Measurements from ENCODE around the gene SERPINB5.
"Not testable (repeated sequence)": the region's sequence is repeated elsewhere in the genome, so short reads cannot be mapped to it uniquely, and the experiment has no call there.

SERPINB5 gene

DNA sequence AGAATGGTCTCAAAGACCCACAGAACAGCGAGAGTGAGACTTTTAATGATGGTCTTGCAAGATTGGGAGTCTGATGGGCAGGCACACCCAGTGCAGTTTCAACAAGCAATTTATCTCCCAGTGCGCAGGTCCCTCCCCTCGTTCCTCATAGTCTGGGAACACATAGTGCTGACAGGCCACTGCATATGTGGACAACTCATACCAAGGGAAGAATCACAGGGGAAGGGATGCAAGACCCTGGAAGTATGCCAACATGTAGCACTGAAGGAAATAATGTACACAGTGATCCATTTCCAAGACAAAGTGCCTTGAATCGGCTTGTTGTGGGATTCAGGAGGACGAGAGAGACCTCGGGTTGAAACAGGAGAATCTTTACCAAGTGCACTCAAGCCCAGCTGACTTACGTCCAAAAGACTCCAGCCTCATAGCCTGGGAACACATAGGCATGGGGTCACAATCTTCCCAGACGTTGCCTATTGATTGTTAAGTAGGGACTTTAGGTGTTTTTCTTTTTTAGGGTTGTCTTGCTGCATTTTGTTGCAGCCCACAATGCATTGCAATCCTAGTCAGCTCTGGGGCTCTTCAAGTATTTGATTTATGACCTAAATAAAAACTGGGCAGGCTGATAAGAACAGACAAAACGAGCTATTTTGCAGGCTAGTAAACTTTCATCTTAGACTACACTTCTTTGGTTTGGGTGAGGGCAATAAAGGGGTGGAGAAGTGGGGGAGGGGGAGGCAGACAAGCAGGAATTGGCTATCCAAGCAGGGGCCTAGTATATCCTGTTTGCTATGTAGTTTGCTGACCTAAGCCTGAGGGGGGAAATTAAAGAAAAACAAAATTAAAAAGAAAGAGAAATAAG is 24.7 kb upstream of the SERPINB5 start:
- no peaks in the 10 kb centered on the region for H3K9me2 ChIP-seq (replicated peaks; ENCODE audit: low read depth, low read length)
- no peaks in the 10 kb centered on the region for H3F3A ChIP-seq (ENCODE audit: low read depth)
- H3K9me3 ChIP-seq (ENCODE audit: insufficient read depth, low read depth, low read length), result no peaks in the 10 kb centered on the region
- no peaks in the 10 kb centered on the region for H3K79me2 ChIP-seq (ENCODE audit: insufficient read depth, low read length)
- no peaks in the 10 kb centered on the region for H4K20me1 ChIP-seq (ENCODE audit: insufficient read depth, low read length, poor library complexity, severe bottlenecking)
- H3K4me2 ChIP-seq (ENCODE audit: low read depth, low read length, poor library complexity, severe bottlenecking), result peak overlapping the region; percentile 54
- H3K4me3 ChIP-seq (ENCODE audit: low read length, poor library complexity, severe bottlenecking), result peak overlapping the region; percentile 3
- no peak overlapping the region for H3K9ac ChIP-seq (ENCODE audit: low read depth, low read length, poor library complexity, severe bottlenecking)
- peak overlapping the region; percentile 13 for H2AFZ ChIP-seq (ENCODE audit: low read length)
- H3K36me3 ChIP-seq (ENCODE audit: insufficient read depth, low read length), result no peaks in the 10 kb centered on the region
- TF ChIP-seq EZH2phosphoT487 (IDR thresholded peaks at IDR 0.05; ENCODE audit: borderline replicate concordance), result no peak
- TF ChIP-seq, protein P1, sequence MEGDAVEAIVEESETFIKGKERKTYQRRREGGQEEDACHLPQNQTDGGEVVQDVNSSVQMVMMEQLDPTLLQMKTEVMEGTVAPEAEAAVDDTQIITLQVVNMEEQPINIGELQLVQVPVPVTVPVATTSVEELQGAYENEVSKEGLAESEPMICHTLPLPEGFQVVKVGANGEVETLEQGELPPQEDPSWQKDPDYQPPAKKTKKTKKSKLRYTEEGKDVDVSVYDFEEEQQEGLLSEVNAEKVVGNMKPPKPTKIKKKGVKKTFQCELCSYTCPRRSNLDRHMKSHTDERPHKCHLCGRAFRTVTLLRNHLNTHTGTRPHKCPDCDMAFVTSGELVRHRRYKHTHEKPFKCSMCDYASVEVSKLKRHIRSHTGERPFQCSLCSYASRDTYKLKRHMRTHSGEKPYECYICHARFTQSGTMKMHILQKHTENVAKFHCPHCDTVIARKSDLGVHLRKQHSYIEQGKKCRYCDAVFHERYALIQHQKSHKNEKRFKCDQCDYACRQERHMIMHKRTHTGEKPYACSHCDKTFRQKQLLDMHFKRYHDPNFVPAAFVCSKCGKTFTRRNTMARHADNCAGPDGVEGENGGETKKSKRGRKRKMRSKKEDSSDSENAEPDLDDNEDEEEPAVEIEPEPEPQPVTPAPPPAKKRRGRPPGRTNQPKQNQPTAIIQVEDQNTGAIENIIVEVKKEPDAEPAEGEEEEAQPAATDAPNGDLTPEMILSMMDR (conservative IDR thresholded peaks at IDR 0.05; ENCODE audit: low read length), result no peak
- H3K4me1 ChIP-seq (ENCODE audit: insufficient read depth, low read length, poor library complexity, severe bottlenecking), result peaks cover 19% of the 10 kb centered on the region
- H3K27me3 ChIP-seq (ENCODE audit: insufficient read depth, low read length, poor library complexity, severe bottlenecking), result no peaks in the 10 kb centered on the region

DNA sequence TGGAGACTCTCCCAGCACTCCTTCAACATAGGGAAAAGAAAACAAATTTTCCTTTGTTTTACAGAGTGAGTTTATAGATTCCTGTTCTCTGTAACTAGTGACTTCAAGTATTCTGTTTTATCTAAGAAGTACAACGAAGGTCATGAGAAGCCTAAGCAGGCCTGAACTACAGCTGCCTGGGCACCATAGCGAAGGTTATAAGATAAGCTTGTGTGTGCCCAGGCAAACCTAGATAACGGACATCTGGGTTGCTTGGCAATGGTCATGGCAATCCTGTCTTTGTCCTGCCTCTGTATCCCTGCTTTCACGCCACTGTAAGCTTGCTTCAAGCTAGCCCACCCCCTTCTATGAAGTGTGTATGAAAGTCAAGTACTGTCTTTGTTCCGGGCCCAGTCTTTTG is 24.0 kb upstream of the SERPINB5 start:
- Histone ChIP-seq H3K4me3 (ENCODE audit: low read length, poor library complexity, severe bottlenecking) (peak overlapping the region; percentile 3), H2AFZ (ENCODE audit: low read length) (peak overlapping the region; percentile 13), H3K4me2 (ENCODE audit: low read depth, low read length, poor library complexity, severe bottlenecking) (peak overlapping the region; percentile 54), H3K4me1 (ENCODE audit: insufficient read depth, low read length, poor library complexity, severe bottlenecking) (peaks cover 19% of the 10 kb centered on the region)
- H3K27me3 ChIP-seq (ENCODE audit: insufficient read depth, low read length, poor library complexity, severe bottlenecking); H3K9ac ChIP-seq (ENCODE audit: low read depth, low read length, poor library complexity, severe bottlenecking); H3K36me3 ChIP-seq (ENCODE audit: insufficient read depth, low read length); H3K79me2 ChIP-seq (ENCODE audit: insufficient read depth, low read length); H3K9me3 ChIP-seq (ENCODE audit: insufficient read depth, low read depth, low read length); H3F3A ChIP-seq (ENCODE audit: low read depth); H3K9me2 ChIP-seq (replicated peaks; ENCODE audit: low read depth, low read length); H4K20me1 ChIP-seq (ENCODE audit: insufficient read depth, low read length, poor library complexity, severe bottlenecking): not testable (repeated sequence)

DNA sequence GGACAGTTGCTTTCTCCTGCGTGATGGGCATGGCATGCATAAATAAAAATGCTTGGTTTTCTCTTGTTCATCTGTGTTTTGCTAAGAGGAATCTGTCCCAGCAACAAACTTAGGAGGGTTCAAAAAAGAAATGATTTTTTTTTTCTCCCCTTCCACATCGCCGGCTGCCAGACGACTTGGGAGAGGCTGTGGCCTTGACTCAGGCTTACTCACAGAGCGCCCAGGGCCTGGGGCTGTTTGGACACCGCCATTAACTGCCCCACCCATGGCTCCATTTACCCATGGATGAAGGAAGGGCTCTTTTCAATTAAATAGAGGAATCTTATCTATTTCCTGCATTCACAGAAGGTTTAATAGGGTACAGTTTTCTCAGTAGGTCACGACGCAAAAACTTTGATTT is 22.3 kb upstream of the SERPINB5 start:
- no peaks in the 10 kb centered on the region for H3K27me3 ChIP-seq (ENCODE audit: insufficient read depth, low read length, poor library complexity, severe bottlenecking)
- H4K20me1 ChIP-seq (ENCODE audit: insufficient read depth, low read length, poor library complexity, severe bottlenecking), result no peaks in the 10 kb centered on the region
- no peak overlapping the region for H3K9ac ChIP-seq (ENCODE audit: low read depth, low read length, poor library complexity, severe bottlenecking)
- no peak overlapping the region for H3K4me3 ChIP-seq (ENCODE audit: low read length, poor library complexity, severe bottlenecking)
- no peaks in the 10 kb centered on the region for H3K36me3 ChIP-seq (ENCODE audit: insufficient read depth, low read length)
- TF ChIP-seq, protein P1 (conservative IDR thresholded peaks at IDR 0.05; ENCODE audit: low read length), result no peak
- TF ChIP-seq EZH2phosphoT487 (IDR thresholded peaks at IDR 0.05; ENCODE audit: borderline replicate concordance), result no peak
- H3K79me2 ChIP-seq (ENCODE audit: insufficient read depth, low read length), result no peaks in the 10 kb centered on the region
- H3K9me3 ChIP-seq (ENCODE audit: insufficient read depth, low read depth, low read length), result no peaks in the 10 kb centered on the region
- no peak overlapping the region for H3K4me2 ChIP-seq (ENCODE audit: low read depth, low read length, poor library complexity, severe bottlenecking)
- H3F3A ChIP-seq (ENCODE audit: low read depth), result no peaks in the 10 kb centered on the region
- no peak overlapping the region for H2AFZ ChIP-seq (ENCODE audit: low read length)
- H3K9me2 ChIP-seq (replicated peaks; ENCODE audit: low read depth, low read length), result no peaks in the 10 kb centered on the region
- H3K4me1 ChIP-seq (ENCODE audit: insufficient read depth, low read length, poor library complexity, severe bottlenecking), result peaks cover 19% of the 10 kb centered on the region

DNA sequence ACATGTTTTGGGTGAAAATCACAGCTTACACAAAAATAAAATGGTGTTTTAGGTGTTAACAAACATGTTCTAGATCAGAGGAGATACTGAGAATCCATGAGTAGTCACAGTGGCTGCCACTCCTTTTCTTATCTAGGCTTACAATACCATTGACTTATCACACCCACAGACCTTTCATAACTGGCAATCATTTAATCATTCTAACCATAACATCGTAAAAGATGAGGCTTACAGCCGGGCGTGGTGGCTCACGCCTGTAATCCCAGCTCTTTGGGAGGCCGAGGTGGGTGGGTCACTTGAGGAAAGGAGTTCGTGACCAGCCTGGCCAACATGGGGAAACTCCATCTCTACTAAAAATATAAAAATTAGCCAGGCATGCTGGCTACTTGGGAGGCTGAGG is 18.8 kb upstream of the SERPINB5 start:
- Histone ChIP-seq H4K20me1 (ENCODE audit: insufficient read depth, low read length, poor library complexity, severe bottlenecking) (no peaks in the 10 kb centered on the region), H3K27me3 (ENCODE audit: insufficient read depth, low read length, poor library complexity, severe bottlenecking) (no peaks in the 10 kb centered on the region), H3K36me3 (ENCODE audit: insufficient read depth, low read length) (no peaks in the 10 kb centered on the region), H3K79me2 (ENCODE audit: insufficient read depth, low read length) (no peaks in the 10 kb centered on the region), H2AFZ (ENCODE audit: low read length) (no peak overlapping the region), H3K4me1 (ENCODE audit: insufficient read depth, low read length, poor library complexity, severe bottlenecking) (peaks cover 3% of the 10 kb centered on the region), H3K4me2 (ENCODE audit: low read depth, low read length, poor library complexity, severe bottlenecking) (no peak overlapping the region), H3K9me3 (ENCODE audit: insufficient read depth, low read depth, low read length) (no peaks in the 10 kb centered on the region), H3F3A (ENCODE audit: low read depth) (no peaks in the 10 kb centered on the region), H3K4me3 (ENCODE audit: low read length, poor library complexity, severe bottlenecking) (no peak overlapping the region), H3K9me2 (replicated peaks; ENCODE audit: low read depth, low read length) (no peaks in the 10 kb centered on the region), H3K9ac (ENCODE audit: low read depth, low read length, poor library complexity, severe bottlenecking) (no peak overlapping the region)
- TF ChIP-seq, protein P1 (conservative IDR thresholded peaks at IDR 0.05; ENCODE audit: low read length), result no peak
- TF ChIP-seq EZH2phosphoT487 (IDR thresholded peaks at IDR 0.05; ENCODE audit: borderline replicate concordance), result no peak

All from Loucy (cell line).